LNCAP (cell line): ENCODE measurements around the gene TEC.

ENCODE experiments used
- CTCF ChIP-seq: fragments of 450-650 bp; IDR thresholded peaks from 2 replicates; pipeline ENCODE4 v1.5.1; 2017; ENCODE audit warnings: mild to moderate bottlenecking

TEC gene

GRCh38 chr4:48127682-48128404, 141.8 kb downstream of the TEC start:
- peak; percentile 61 for TF ChIP-seq CTCF

DNA sequence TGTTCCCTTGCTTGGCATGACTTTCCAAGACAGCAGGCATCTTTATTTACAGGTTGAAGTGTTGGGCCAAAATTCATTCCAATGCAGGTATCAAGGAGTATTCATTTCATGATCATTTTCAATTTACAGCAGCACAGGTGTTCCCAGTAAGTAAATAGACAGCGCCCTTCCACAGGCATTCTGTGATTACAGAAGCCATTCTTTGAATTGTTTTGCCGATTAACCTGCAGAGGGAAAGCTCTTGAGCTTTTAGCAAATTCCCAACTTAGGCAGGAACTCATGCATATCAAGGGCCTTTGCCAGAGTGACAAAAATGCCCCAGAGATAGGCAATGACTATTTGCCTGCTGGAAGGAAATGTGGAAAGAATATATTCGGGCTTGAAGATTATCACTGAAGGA, 142.4 kb downstream of the TEC start:
- no peak for TF ChIP-seq CTCF

- TF ChIP-seq CTCF: no peak
Observed at GRCh38 chr4:48126621-48127020, 143.0 kb downstream of the TEC start.

- TF ChIP-seq CTCF: no peak
Observed at GRCh38 chr4:48124870-48125269, 144.8 kb downstream of the TEC start.

GRCh38 chr4:48122756-48123155, 146.9 kb downstream of the TEC start:
- no peak for TF ChIP-seq CTCF

DNA sequence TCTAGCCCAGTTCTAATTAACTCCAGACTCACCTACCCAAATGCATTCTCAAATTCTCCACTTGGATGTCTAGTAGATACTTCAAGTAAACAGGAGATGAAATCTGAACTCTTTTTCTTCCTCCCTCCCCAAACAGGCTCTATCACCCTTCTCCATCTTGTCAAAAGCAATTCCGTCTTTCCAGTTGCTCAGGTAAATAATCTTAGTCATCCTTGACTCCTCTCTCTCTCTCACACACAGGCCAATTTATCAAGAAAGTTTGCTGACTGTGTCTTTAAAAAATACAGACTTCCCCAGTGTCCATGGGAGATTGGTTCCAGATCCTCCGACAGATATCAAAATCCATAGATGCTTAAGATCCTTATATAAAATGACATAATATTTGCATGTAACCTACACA, 148.5 kb downstream of the TEC start:
- TF ChIP-seq CTCF: no peak

- TF ChIP-seq CTCF: no peak
Observed at GRCh38 chr4:48120132-48120531, 149.5 kb downstream of the TEC start.

GRCh38 chr4:48119646-48120045, 150.0 kb downstream of the TEC start:
- TF ChIP-seq CTCF: no peak
